Measurements from ENCODE around the gene GMCL1. TPM values are rescaled to one million over a fixed set of nuclear protein-coding genes. Genes with fewer than 3 reads are reported as not detected.
"Not testable (repeated sequence)": the region's sequence is repeated elsewhere in the genome, so short reads cannot be mapped to it uniquely, and the experiment has no call there.

Gene GMCL1
- total and polyA plus RNA-seq, 9 donors, result 6.9 to 13.8 (median 10.7) TPM

GRCh38 chr2:69893684-69894551 is 64.5 kb downstream of the GMCL1 start, which contains the start of gene SNRNP27:
Gene SNRNP27 (plus strand): TSS chr2:69893956. CDS start chr2:69893985, 29 bp downstream.
- intact Hi-C loops (cut with DNase I), result no loop called here
- H3K27ac ChIP-seq, result peak within 1 kb of the TSS; percentile 63 to 89
- peak; percentile 75 to 86 (median 82) for DNase-seq
- no peaks in the 10 kb centered on the region for H3K36me3 ChIP-seq
- H3K27me3 ChIP-seq, result no peaks in the 10 kb centered on the region
- peak within 1 kb of the TSS; percentile 71 for H3K4me3 ChIP-seq
- TF ChIP-seq POLR2A (IDR thresholded peaks at IDR 0.05), result no peak
- H3K4me1 ChIP-seq (ENCODE audit: insufficient read depth), result no peaks in the 10 kb centered on the region
- 0 to 1% (median 0%) methylated on average over 32 of the region's 32 CpGs for WGBS, 3 donors
- no peaks in the 10 kb centered on the region for H3K9me3 ChIP-seq

DNA sequence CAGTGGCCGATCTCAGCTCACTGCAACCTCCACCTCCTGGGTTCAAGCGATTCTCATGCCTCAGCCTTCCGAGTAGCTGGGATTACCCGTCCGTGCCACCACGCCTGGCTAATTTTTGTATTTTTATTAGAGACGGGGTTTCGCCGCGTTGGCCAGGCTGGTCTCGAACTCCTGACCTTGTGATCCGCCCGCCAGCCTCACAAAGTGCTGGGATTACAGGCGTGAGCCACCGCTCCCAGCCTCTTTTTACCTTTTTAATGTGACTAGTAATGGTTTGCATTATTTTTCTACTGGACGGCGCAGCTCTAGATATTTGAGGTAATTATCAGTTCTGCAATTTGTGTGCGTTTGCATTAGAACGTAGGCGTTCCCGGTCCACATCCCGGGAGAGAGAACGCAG is 65.3 kb downstream of the GMCL1 start:
- Histone ChIP-seq H3K4me3 (peak overlapping the region; percentile 71), H3K27ac (peak overlapping the region; percentile 63 to 89)
- H3K36me3 ChIP-seq; DNase-seq; H3K27me3 ChIP-seq; intact Hi-C loops (cut with DNase I); H3K4me1 ChIP-seq (ENCODE audit: insufficient read depth); H3K9me3 ChIP-seq: not testable (repeated sequence)
- 12 to 22% (median 21%) methylated on average over 23 of the region's 23 CpGs for WGBS, 3 donors

DNA sequence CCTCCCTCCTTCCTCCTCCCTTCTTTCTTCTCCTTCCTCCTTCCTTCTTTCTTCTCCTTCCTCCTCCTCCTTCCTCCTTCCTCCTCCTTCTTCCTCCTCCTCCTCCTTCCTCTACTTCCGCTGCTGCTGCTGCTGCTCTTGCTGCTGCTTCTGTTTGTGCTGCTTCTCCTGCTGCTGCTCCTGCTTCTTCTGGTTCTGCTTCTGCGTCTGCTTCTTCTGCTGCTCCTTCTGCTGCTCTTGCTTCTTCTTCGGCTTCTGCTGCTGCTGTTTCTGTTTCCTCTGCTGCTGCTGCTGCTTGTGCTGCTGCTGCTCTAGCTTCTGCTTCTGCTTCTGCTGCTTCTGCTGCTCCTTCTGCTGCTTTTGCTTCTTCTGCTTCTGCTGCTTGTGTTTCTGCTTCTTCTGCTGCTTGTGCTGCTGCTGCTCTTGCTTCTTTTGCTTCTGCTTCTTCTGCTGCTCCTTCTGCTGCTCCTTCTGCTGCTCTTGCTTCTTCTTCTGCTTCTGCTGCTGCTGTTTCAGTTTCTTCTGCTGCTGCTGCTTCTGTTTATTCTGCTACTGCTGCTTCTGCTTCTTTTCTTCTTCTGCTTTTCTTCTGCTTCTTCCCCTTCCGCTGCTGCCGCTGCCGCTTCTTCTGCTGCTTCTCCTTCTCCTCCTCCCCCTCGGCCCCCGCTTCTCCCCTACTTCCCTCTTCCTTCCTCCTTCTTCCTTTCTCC is 72.9 kb downstream of the GMCL1 start:
- H3K36me3 ChIP-seq, result no peaks in the 10 kb centered on the region
- H3K27me3 ChIP-seq, result no peaks in the 10 kb centered on the region
- 76 to 80% (median 77%) methylated on average over 8 of the region's 8 CpGs for WGBS, 3 donors
- DNase-seq, result no peak
- TF ChIP-seq, protein P1, sequence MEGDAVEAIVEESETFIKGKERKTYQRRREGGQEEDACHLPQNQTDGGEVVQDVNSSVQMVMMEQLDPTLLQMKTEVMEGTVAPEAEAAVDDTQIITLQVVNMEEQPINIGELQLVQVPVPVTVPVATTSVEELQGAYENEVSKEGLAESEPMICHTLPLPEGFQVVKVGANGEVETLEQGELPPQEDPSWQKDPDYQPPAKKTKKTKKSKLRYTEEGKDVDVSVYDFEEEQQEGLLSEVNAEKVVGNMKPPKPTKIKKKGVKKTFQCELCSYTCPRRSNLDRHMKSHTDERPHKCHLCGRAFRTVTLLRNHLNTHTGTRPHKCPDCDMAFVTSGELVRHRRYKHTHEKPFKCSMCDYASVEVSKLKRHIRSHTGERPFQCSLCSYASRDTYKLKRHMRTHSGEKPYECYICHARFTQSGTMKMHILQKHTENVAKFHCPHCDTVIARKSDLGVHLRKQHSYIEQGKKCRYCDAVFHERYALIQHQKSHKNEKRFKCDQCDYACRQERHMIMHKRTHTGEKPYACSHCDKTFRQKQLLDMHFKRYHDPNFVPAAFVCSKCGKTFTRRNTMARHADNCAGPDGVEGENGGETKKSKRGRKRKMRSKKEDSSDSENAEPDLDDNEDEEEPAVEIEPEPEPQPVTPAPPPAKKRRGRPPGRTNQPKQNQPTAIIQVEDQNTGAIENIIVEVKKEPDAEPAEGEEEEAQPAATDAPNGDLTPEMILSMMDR (IDR thresholded peaks at IDR 0.05), result no peak
- TF ChIP-seq EP300 (IDR thresholded peaks at IDR 0.05) (no peak), POLR2A (IDR thresholded peaks at IDR 0.05) (no peak)
- no peak overlapping the region for H3K4me3 ChIP-seq
- no peak overlapping the region for H3K27ac ChIP-seq
- intact Hi-C loops (cut with DNase I), result no loop called here
- no peaks in the 10 kb centered on the region for H3K9me3 ChIP-seq
- no peaks in the 10 kb centered on the region for H3K4me1 ChIP-seq (ENCODE audit: insufficient read depth)

- no peak overlapping the region for H3K4me3 ChIP-seq
- no peaks in the 10 kb centered on the region for H3K9me3 ChIP-seq
- intact Hi-C loops (cut with DNase I), result no loop called here
- no peak overlapping the region for H3K27ac ChIP-seq
- H3K27me3 ChIP-seq, result no peaks in the 10 kb centered on the region
- H3K4me1 ChIP-seq (ENCODE audit: insufficient read depth), result no peaks in the 10 kb centered on the region
- no peaks in the 10 kb centered on the region for H3K36me3 ChIP-seq
- TF ChIP-seq, protein P1 (IDR thresholded peaks at IDR 0.05), result no peak
- no peak for TF ChIP-seq POLR2A (IDR thresholded peaks at IDR 0.05)
- no peak for DNase-seq
Observed at GRCh38 chr2:69907216-69907615, 77.8 kb downstream of the GMCL1 start.

DNA sequence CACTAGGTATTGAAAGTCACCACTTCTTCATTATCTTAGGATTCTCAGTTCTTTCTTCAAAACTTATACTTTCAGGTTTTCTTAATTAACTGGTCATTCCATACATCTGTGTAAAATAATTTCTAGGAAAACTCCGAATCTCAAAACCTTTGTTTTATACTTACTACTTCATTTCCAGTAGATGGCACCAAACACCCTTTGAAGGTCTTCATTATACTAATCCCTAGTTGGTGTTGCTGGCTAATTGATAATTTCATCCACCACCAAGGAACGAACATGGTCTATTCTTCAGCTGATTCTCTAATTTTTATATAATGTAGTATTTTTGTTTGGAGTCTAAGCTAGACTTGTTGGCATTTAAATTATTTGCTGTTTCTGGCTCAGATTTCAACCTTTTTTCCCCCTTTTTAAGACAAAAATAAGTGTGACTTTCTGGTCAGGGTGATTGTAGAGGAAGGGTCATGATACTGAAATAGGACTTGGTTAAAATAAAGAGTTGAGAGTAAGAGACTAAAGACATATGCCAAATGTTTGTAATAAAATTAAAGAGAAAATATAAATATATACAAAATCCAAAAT is 82.6 kb downstream of the GMCL1 start:
- Histone ChIP-seq H3K4me3 (no peak overlapping the region), H3K27me3 (no peaks in the 10 kb centered on the region), H3K36me3 (no peaks in the 10 kb centered on the region), H3K4me1 (ENCODE audit: insufficient read depth) (peaks cover 2% of the 10 kb centered on the region), H3K9me3 (no peaks in the 10 kb centered on the region), H3K27ac (no peak overlapping the region)
- no peak for DNase-seq
- intact Hi-C loops (cut with DNase I), result loop anchor here (5.0 to 10.0 kb wide), 7 partner anchors 173 to 393 kb away; partner anchors contain the start of genes FAM136A (in 2 of the 4), PCBP1 (in 2 of the 4) and SNRPG (in 1 of the 4)
- TF ChIP-seq, protein P1 (IDR thresholded peaks at IDR 0.05), result peak; percentile 21 to 61 (median 58)
- TF ChIP-seq EP300 (IDR thresholded peaks at IDR 0.05) (no peak), POLR2A (IDR thresholded peaks at IDR 0.05) (no peak)
- 2 to 3% (median 3%) methylated on average over 2 of the region's 2 CpGs for WGBS, 3 donors
